ENCODE measurements around the gene RBM39. TPM values are rescaled to one million over a fixed set of nuclear protein-coding genes. Genes with fewer than 3 reads are reported as not detected.
"Not testable (repeated sequence)": the region's sequence is repeated elsewhere in the genome, so short reads cannot be mapped to it uniquely, and the experiment has no call there.

RBM39 gene
- total RNA-seq, 2 experiments from 2014 or later, result 330 to 349 TPM

DNA sequence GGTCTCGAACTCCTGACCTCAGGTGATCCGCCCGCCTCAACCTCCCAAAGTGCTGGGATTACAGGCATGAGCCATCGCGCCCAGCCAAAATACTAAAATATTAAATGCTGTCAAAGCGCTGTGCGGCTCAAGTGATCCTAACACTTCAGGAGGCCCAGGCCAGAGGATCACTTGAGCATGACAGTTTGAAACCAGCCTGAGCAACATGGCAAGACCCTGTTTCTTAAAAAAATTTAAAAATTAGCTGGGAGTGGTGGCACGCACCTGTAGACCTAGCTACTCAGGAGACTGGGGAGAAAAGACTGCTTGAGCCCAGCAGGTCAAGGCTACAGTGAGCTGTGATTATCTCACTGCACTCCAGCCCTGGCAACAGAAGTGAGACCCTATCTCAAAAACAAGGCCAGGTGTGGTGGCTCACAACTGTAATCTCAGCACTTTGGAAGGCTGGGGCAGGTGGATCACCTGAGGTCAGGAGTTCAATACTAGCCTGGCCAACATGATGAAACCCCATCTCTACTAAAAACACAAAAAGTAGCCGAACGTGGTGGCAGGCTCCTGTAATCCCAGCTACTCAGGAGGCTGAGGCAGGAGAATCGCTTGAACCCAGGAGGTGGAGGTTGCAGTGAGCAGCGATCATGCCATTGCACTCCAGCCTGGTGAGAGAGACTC is 18.3 kb downstream of the RBM39 start:
- H3K4me3 Mint-ChIP-seq, H3K9me3 Mint-ChIP-seq, DNase-seq, H3K27me3 Mint-ChIP-seq: not testable (repeated sequence)
- Mint-ChIP-seq H3K36me3 (peaks cover 55% of the 10 kb centered on the region), H3K4me1 (peaks cover 43% of the 10 kb centered on the region), H3K27ac (peak overlapping the region; percentile 72)

DNA sequence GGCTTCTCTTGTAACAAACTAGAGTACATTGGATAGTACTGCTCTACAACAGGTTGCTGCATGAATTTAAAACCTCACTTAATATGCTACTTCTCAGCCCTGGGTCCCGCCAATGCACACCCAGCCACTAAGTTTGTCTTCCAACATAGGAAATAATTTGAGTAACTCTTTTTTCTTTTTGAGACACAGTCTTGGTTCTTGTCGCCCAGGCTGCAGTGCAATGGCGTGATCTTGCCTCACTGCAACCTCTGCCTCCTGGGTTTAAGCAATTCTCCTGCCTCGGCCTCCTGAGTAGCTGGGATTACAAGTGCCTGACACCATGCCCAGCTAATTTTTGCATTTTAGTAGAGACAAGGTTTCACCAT is 18.8 kb downstream of the RBM39 start:
- not testable (repeated sequence) for H3K9me3 Mint-ChIP-seq, DNase-seq, H3K4me3 Mint-ChIP-seq, H3K27me3 Mint-ChIP-seq
- Mint-ChIP-seq H3K27ac (peak overlapping the region; percentile 25), H3K4me1 (peaks cover 43% of the 10 kb centered on the region), H3K36me3 (peaks cover 59% of the 10 kb centered on the region)

DNA sequence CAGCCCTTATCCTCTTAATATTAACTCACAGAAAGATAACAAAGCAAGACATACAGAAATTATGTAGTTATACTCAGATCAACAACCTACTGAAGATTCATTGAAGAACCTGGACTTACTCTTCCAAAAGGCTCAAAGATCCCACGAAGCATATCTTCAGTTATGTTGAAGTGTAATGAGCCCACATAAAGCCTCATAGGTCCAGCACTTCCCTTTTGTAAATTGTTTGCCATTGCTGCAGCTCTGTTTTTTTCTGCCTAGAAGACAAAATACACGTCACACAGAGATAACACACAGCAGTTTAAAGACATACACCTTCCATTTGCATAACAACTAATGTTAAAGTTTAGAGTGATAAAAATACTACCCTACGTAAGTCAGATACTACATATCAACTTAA is 20.4 kb downstream of the RBM39 start:
- peaks cover 48% of the 10 kb centered on the region for H3K4me1 Mint-ChIP-seq

DNA sequence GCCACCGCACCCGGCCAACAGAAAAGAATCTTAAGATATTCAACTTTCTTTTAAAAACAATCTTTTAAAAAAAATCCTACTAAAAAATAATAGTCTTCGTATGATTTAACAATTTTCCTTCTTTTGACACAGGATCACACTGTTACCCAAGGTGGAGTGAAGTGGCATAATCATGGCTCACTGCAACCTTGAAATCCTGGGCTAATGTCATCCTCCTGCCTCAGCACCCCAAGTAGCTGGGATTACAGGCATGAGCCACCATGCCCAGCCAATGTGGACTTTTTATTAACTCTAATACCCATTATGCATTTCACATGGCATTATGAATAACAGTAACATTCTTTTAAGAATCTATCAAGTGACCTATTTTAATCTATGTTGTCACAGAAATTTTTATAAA is 20.8 kb downstream of the RBM39 start:
- H3K4me1 Mint-ChIP-seq, result peaks cover 51% of the 10 kb centered on the region
- no peak for DNase-seq
- peaks cover 63% of the 10 kb centered on the region for H3K36me3 Mint-ChIP-seq
- H3K4me3 Mint-ChIP-seq, result no peak overlapping the region
- H3K9me3 Mint-ChIP-seq, result no peaks in the 10 kb centered on the region
- no peaks in the 10 kb centered on the region for H3K27me3 Mint-ChIP-seq
- no peak overlapping the region for H3K27ac Mint-ChIP-seq

More for the DNA sequence above, 20.4 kb downstream of the RBM39 start:
- peaks cover 65% of the 10 kb centered on the region for H3K36me3 Mint-ChIP-seq
- peak overlapping the region; percentile 22 for H3K27ac Mint-ChIP-seq
- no peak overlapping the region for H3K4me3 Mint-ChIP-seq
- DNase-seq, result no peak
- H3K9me3 Mint-ChIP-seq, result no peaks in the 10 kb centered on the region
- no peaks in the 10 kb centered on the region for H3K27me3 Mint-ChIP-seq

DNA sequence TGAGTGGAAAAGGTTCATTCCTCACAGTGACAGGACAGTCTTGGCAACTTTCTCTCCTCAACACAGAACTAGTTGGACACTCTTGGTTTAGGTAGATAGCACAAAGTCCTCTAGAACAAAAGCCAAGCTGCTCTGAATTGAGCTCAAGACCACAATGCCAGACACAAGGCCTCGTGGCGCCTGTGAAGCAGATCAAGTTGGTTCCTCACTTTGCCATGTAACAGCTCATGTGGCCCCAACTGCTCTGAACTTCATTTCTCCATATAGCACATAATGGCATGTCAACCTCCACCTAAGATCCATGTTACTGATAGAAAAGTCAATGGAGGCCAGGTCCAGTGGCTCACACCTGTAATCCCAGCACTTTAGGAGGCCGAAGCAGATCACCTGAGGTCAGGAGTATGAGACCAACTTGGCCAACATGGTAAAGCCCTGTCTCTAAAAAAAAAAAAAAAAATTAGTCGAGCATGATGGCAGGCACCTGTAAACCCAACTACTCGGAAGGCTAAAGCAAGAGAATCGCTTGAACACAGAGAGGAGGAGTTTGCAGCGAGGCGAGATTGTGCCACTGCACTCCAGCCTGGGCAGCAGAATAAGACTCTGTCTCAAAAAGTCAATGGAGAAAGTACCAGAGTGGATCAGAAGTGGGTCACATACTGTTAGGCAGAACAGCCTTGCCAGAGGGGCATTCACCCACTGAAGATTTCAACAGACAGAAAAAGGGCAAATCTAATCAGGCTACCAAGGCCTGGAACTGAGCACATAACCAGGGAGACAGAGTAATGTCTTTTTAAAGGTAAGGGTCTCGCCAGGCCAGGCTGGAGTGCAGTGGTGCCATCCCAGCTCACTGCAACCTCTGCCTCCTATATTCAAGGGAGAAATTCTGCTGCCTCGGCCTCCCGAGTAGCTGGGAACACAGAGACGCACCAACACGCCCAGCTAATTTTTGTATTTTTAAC is 21.6 kb downstream of the RBM39 start:
- peak overlapping the region; percentile 38 for H3K27ac Mint-ChIP-seq
- no peak for DNase-seq

DNA sequence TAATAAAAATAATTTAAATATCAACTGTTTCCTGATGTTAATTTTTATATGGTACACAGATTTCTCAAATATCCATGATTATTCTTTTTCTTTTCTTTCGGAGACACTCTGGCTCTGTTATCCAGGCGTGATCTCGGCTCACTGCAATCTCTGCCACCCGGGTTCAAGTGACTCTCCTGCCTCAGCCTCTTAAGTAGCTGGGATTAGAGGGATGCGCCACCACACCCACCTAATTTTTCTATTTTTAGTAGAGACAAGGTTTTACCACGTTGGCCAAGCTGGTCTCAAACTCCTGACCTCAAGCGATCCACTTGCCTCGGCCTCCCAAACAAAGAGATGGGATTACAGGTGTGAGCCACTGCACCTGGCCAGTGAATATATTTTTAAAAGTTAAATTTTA is 22.3 kb downstream of the RBM39 start:
- Mint-ChIP-seq H3K4me1 (peaks cover 54% of the 10 kb centered on the region), H3K27me3 (no peaks in the 10 kb centered on the region), H3K9me3 (no peaks in the 10 kb centered on the region), H3K36me3 (peaks cover 58% of the 10 kb centered on the region), H3K4me3 (no peak overlapping the region), H3K27ac (no peak overlapping the region)
- no peak for DNase-seq

More for the DNA sequence above, 21.6 kb downstream of the RBM39 start:
- H3K27me3 Mint-ChIP-seq, result no peaks in the 10 kb centered on the region
- no peak overlapping the region for H3K4me3 Mint-ChIP-seq
- no peaks in the 10 kb centered on the region for H3K9me3 Mint-ChIP-seq
- H3K36me3 Mint-ChIP-seq, result peaks cover 59% of the 10 kb centered on the region
- H3K4me1 Mint-ChIP-seq, result peaks cover 55% of the 10 kb centered on the region

DNA sequence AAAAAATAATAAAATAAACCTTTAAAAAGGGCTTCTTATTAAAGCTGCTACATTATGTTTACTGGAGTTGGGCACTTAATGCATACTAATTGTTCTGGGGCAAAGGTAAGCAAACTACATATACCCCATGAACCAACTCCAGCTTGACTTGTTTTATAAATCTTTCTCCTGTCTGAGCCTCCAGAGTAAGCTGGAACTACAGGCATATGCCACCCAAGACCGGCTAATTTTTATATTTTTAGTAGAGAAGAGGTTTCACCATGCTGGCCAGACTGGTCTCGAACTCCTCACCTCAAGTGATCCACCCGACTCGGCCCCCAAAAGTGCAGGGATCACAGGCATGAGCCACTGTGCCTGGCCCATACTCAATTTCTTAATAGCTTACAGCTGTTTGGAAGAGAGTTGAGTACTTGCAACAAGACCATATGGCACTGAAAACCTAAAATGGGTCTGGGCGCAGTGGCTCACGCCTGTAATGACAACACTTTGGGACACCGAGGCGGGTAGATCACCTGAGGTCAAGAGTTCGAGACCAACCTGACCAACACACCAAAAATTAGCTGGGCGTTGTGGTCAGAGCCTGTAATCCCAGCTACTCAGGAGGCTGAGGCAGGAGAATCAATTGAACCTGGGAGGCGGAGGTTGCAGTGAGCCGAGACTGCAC is 23.0 kb downstream of the RBM39 start:
- H3K27me3 Mint-ChIP-seq, result no peaks in the 10 kb centered on the region
- DNase-seq, result no peak
- peaks cover 53% of the 10 kb centered on the region for H3K4me1 Mint-ChIP-seq
- H3K36me3 Mint-ChIP-seq, result peaks cover 58% of the 10 kb centered on the region
- H3K27ac Mint-ChIP-seq, result peak overlapping the region; percentile 34
- no peaks in the 10 kb centered on the region for H3K9me3 Mint-ChIP-seq
- H3K4me3 Mint-ChIP-seq, result no peak overlapping the region

DNA sequence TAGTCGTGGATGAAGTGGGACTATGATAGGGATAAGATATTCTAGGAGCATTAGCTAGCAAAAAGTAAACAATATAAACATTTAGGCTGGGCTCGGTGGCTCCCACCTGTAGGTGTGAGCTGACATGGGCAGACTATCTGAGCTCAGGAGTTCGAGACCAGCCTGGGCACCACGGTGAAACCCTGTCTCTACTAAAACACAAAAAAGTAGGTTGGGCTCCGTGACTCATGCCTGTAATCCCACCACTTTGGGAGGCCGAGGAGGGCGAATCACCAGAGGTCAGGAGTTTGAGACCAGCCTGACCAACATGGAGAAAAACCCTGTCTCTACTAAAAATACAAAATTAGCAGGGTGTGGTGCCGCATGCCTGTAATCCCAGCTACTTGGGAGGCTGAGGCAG is 23.7 kb downstream of the RBM39 start:
- not testable (repeated sequence) for H3K9me3 Mint-ChIP-seq, H3K4me3 Mint-ChIP-seq, H3K27ac Mint-ChIP-seq, H3K27me3 Mint-ChIP-seq, DNase-seq
- H3K36me3 Mint-ChIP-seq, result peaks cover 55% of the 10 kb centered on the region
- peaks cover 53% of the 10 kb centered on the region for H3K4me1 Mint-ChIP-seq

DNA sequence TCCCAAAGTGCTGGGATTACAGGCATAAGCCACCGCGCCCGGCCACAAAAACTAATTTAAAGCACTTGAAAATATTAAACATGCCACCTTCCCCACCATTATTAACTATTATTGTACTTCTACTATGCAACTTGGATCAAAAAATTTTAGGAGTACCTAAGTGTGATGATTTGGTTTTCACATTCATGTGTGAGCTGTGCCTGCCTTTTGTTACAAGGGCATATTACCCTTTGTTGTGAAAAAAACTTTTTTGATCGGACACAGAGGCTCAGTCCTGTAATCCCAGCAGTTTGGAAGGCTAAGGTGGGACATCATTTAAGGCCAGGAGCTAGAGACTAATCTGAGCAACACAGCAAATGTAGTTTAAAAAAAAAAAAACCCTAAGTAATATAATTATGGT is 25.7 kb downstream of the RBM39 start:
- H3K9me3 Mint-ChIP-seq, result no peaks in the 10 kb centered on the region
- H3K4me3 Mint-ChIP-seq, result no peak overlapping the region
- H3K27me3 Mint-ChIP-seq, result no peaks in the 10 kb centered on the region
- peaks cover 51% of the 10 kb centered on the region for H3K36me3 Mint-ChIP-seq
- DNase-seq, result no peak
- no peak overlapping the region for H3K27ac Mint-ChIP-seq
- H3K4me1 Mint-ChIP-seq, result peaks cover 49% of the 10 kb centered on the region

DNA sequence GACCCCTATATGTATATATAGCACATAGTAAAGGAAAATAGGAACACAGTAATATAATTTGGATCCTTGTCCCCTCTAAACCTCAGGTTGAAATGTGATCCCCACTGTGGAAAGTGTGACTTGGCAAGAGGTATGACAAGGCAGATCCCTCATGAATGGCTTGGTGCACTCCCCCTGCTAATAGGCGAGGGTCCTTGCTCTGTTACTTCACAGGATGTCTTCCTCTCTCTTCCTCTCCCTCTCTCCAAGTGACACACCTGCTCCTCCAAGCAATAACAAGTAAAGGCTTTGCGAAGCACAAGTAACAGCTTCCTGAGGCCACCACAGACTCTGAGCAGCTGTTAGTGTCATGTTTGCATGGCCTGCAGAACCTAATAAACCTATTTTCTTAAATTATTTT is 26.4 kb downstream of the RBM39 start:
- Mint-ChIP-seq H3K27ac (peak overlapping the region; percentile 46), H3K36me3 (peaks cover 53% of the 10 kb centered on the region), H3K4me1 (peaks cover 54% of the 10 kb centered on the region), H3K9me3 (no peaks in the 10 kb centered on the region), H3K27me3 (no peaks in the 10 kb centered on the region), H3K4me3 (no peak overlapping the region)
- DNase-seq, result no peak

DNA sequence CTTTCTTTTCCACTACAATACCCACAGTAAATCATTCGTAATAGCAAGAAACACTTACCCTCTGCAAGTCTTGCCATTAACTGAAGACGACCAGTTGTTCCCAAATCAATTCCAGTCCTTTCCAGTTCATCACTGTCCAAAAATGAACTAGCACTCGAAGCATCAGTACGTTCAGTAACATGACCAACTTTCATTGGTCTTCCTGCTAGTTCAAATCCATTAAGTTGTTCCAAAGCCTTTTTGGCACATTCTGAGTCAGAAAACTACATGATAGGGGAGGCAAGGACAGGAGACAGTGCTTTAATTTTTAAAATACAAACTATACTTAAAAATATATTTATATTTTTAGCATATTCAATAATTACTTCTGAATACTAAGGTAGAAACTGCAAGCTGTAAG is 27.9 kb downstream of the RBM39 start:
- Mint-ChIP-seq H3K27me3 (no peaks in the 10 kb centered on the region), H3K4me3 (no peak overlapping the region), H3K27ac (peak overlapping the region; percentile 67), H3K4me1 (peaks cover 50% of the 10 kb centered on the region), H3K9me3 (no peaks in the 10 kb centered on the region), H3K36me3 (peaks cover 50% of the 10 kb centered on the region)
- no peak for DNase-seq

DNA sequence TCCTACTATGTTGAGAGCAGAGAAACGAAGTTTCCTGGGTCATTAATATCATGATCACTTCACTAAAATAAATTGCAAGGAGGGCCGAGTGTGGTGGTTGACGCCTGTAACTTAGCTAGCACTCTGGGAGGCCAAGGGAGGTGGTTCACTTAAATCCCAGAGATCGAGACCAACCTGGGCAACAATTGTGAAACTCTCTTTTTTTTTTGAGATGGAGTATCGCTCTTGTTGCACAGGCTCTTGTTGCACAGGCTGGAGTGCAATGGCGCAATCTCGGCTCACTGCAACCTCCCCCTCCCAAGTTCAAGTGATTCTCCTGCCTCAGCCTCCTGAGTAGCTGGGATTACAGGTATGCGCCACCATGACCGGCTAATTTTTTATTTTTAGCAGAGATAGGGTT is 28.9 kb downstream of the RBM39 start:
- DNase-seq, H3K27me3 Mint-ChIP-seq, H3K9me3 Mint-ChIP-seq, H3K4me3 Mint-ChIP-seq: not testable (repeated sequence)
- peak overlapping the region; percentile 47 for H3K27ac Mint-ChIP-seq
- peaks cover 46% of the 10 kb centered on the region for H3K36me3 Mint-ChIP-seq
- peaks cover 54% of the 10 kb centered on the region for H3K4me1 Mint-ChIP-seq

DNA sequence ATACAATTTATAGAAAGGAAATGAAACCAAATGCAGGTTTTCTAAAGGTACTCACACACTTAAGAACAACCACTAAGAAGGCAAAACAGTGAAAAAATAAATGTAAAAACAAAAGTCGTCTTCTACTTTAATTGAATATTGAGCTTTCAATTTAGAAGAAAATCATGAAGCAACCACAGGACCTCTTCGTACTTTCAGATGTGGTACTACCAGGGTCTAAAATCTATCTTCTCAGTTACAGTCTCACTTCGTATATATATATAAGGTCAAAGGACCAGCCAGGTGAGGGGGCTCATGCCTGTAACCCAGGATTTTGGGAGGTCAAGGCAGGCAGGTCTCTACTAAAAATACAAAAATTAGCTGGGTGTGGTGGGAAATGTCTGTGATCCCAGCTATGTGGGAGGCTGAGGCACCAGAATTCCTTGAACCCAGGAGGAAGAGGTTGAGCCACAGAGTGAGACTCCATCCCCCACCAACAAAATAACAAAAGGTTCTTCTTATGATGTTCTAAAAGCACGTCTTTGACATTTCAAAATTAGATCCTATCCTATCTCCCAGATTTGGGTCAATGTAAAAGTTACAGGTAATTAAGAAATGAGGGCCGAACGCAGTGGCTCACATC is 30.4 kb downstream of the RBM39 start:
- H3K27ac Mint-ChIP-seq, result peak overlapping the region; percentile 84
- H3K27me3 Mint-ChIP-seq, result no peaks in the 10 kb centered on the region
- no peaks in the 10 kb centered on the region for H3K9me3 Mint-ChIP-seq
- peak overlapping the region; percentile 46 for H3K4me3 Mint-ChIP-seq
- DNase-seq, result no peak
- H3K4me1 Mint-ChIP-seq, result peaks cover 50% of the 10 kb centered on the region
- H3K36me3 Mint-ChIP-seq, result peaks cover 39% of the 10 kb centered on the region

DNA sequence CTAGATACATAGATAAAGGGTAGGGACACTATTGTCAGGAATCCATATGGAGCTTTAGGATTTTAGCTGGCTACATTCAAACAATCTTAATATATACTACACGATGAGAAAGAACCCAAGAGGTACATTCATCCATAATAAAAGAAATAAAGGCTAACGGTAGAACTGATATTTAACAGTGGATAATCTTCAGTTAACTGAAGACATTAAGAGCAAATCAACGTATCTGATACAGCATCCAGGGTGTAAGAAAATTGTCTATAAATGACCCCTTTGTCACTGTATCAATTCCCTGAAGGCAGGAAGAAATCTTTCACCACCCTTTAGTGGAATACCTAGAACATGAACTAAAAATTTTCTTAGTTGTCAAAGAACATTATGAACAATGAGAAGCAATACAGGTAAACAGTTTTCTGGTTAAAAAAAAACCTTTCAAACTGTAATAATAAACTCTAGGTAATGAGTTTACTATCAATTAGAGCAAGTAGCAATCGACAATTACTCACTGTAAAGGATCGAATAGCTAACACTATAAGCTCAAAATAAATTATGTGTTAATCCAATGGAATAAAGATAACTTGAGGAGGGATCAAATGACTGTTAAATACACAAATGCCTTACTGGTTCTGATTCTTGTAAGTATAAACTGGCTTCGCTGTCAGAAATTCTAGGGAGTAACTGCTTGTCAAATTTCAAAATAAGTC is 31.0 kb downstream of the RBM39 start:
- Mint-ChIP-seq H3K27me3 (no peaks in the 10 kb centered on the region), H3K9me3 (no peaks in the 10 kb centered on the region), H3K27ac (peak overlapping the region; percentile 84), H3K4me3 (no peak overlapping the region), H3K4me1 (peaks cover 48% of the 10 kb centered on the region), H3K36me3 (peaks cover 36% of the 10 kb centered on the region)
- DNase-seq, result no peak
